Endodermal cell (in vitro differentiated cells): ENCODE data around the gene THNSL1. TPM values are rescaled to one million over a fixed set of nuclear protein-coding genes. Genes with fewer than 3 reads are reported as not detected.

Experiments used
- DNase-seq: peaks from one replicate; pipeline ENCODE4 v3.0.0-alpha.2; 2017
- H3K27ac ChIP-seq: 2 replicates; pipeline ENCODE4 v1.5.1; 2013; ENCODE audit warnings: mild to moderate bottlenecking, low read depth, low read length, moderate library complexity
- H3K27me3 ChIP-seq: 2 replicates; pipeline ENCODE4 v1.6.1; 2013; ENCODE audit warnings: mild to moderate bottlenecking, low read length, moderate library complexity; ENCODE audit not compliant: insufficient read depth, control insufficient read depth, poor library complexity, severe bottlenecking
- H3K36me3 ChIP-seq: 2 replicates; pipeline ENCODE4 v1.7.0; 2013; ENCODE audit warnings: mild to moderate bottlenecking, low read length, moderate library complexity; ENCODE audit not compliant: control insufficient read depth, insufficient read depth
- H3K4me1 ChIP-seq: one replicate; pipeline ENCODE4 v1.7.0; 2013; ENCODE audit warnings: low read length; ENCODE audit not compliant: control insufficient read depth, insufficient read depth
- H3K4me3 ChIP-seq: 2 replicates; pipeline ENCODE4 v1.5.1; 2013; ENCODE audit warnings: mild to moderate bottlenecking, low read length, moderate library complexity
- H3K9ac ChIP-seq: 2 replicates; pipeline ENCODE4 v1.6.1; 2013; ENCODE audit warnings: mild to moderate bottlenecking, low read length, moderate library complexity; ENCODE audit not compliant: poor library complexity, severe bottlenecking; ENCODE audit errors: extremely low read depth
- H3K9me3 ChIP-seq: 2 replicates; pipeline ENCODE4 v1.6.1; 2013; ENCODE audit warnings: mild to moderate bottlenecking, low read length, moderate library complexity; ENCODE audit not compliant: control insufficient read depth
- H3K27ac Mint-ChIP-seq: 2 replicates; pipeline ENCODE4 v1.8.0; 2020; ENCODE audit warnings: mixed read lengths
- H3K27me3 Mint-ChIP-seq: 2 replicates; pipeline ENCODE4 v1.8.0; 2021; ENCODE audit warnings: mild to moderate bottlenecking, mixed read lengths; ENCODE audit not compliant: insufficient read depth
- H3K36me3 Mint-ChIP-seq: 2 replicates; pipeline ENCODE4 v1.8.0; 2020; ENCODE audit warnings: low read depth, mixed read lengths
- H3K4me1 Mint-ChIP-seq: 2 replicates; pipeline ENCODE4 v1.8.0; 2020; ENCODE audit warnings: mixed read lengths
- H3K4me3 Mint-ChIP-seq: 2 replicates; pipeline ENCODE4 v1.8.0; 2020; ENCODE audit warnings: mild to moderate bottlenecking, moderate library complexity, mixed read lengths
- H3K9me3 Mint-ChIP-seq: 2 replicates; pipeline ENCODE4 v1.8.0; 2020; ENCODE audit warnings: mild to moderate bottlenecking, mixed read lengths
- WGBS, 2 experiments: methylation state at CpG; one replicate each; pipeline versions ENCODE4 v1.1.5 to v1.1.7; 2013; ENCODE audit warnings: missing lambda C conversion rate in 2 of 2, mixed read lengths in 1 of 2; ENCODE audit not compliant: insufficient coverage in 1 of 2, insufficient read length in 1 of 2; 5-methylcytosine and 5-hydroxymethylcytosine counted together
- total RNA-seq, 2 donors: library from RNA; stranded (reverse); fragmentation: NEBNext Ultra II Directional in 1 of 2; extraction: Animal tissue kit (Norgen Biotek cat#: 25700) in 1 of 2; gene quantifications; 2 replicates in 1 of 2; 3 replicates in 1 of 2; pipeline ENCODE4 v1.2.1, GENCODE V29; 2021
- TF ChIP-seq, protein P1 (sequence below): fragments of 200-600 bp; sonication (generic); conservative IDR thresholded peaks from 2 replicates; pipeline ENCODE4 v1.5.0; 2021; ENCODE audit warnings: antibody characterized with exemption, mild to moderate bottlenecking

THNSL1 gene
- total RNA-seq, 2 donors from 2014 or later, result 7.2 to 8.7 TPM

DNA sequence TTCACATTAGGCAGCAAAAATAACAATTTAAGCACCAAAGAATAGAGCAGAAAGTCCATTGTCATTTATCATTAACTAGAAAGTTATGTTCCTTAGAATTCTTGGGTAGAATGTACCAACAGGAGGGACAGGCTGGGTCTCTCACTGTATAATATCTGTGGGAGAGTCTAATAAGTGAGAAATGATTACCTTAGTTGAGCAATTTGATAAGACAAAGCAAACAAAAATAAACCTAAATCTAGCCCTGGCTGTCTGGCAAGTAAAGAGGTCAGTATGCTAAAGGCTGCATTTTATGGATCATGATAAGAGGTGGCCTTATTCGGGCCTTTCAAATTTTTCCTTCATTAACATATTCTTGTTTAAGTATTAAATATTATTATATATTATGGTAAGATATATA, 35.6 kb downstream of the THNSL1 start:
- no peaks in the 10 kb centered on the region for H3K36me3 Mint-ChIP-seq
- WGBS, 2 experiments, result no CpG with 5 or more reads among the region's 1 CpG

DNA sequence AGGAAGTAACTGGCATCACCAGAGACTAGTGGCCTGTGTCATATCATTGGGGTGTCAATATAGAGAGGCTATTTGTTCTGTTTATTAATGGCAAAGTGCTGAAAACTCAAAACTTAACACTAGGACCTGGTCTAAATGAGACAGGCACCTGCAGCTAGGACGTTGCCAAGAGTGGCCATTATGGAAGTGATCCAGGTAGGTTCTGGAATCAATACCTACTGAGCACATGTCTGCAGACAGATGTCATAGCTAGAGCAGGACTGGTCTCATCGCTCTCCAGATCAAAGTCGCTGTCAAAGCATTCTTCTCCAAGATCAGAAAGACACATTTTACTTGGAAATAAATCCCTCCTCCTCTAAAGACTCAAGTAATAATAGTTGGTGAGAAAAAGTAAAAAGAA, 40.3 kb downstream of the THNSL1 start:
- TF ChIP-seq, protein P1, sequence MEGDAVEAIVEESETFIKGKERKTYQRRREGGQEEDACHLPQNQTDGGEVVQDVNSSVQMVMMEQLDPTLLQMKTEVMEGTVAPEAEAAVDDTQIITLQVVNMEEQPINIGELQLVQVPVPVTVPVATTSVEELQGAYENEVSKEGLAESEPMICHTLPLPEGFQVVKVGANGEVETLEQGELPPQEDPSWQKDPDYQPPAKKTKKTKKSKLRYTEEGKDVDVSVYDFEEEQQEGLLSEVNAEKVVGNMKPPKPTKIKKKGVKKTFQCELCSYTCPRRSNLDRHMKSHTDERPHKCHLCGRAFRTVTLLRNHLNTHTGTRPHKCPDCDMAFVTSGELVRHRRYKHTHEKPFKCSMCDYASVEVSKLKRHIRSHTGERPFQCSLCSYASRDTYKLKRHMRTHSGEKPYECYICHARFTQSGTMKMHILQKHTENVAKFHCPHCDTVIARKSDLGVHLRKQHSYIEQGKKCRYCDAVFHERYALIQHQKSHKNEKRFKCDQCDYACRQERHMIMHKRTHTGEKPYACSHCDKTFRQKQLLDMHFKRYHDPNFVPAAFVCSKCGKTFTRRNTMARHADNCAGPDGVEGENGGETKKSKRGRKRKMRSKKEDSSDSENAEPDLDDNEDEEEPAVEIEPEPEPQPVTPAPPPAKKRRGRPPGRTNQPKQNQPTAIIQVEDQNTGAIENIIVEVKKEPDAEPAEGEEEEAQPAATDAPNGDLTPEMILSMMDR, result no peak
- no peak overlapping the region for H3K4me3 ChIP-seq
- no peak overlapping the region for H3K9ac ChIP-seq
- H3K4me1 ChIP-seq, result no peaks in the 10 kb centered on the region
- no peak for DNase-seq
- H3K4me1 Mint-ChIP-seq, result peaks cover 8% of the 10 kb centered on the region
- no peak overlapping the region for H3K27ac ChIP-seq
- H3K9me3 ChIP-seq, result no peaks in the 10 kb centered on the region
- no peaks in the 10 kb centered on the region for H3K9me3 Mint-ChIP-seq
- H3K27me3 Mint-ChIP-seq, result no peaks in the 10 kb centered on the region
- H3K4me3 Mint-ChIP-seq, result no peak overlapping the region
- no peak overlapping the region for H3K27ac Mint-ChIP-seq
- no peaks in the 10 kb centered on the region for H3K36me3 ChIP-seq
- H3K27me3 ChIP-seq, result no peaks in the 10 kb centered on the region
- 90 to 100% methylated on average over 3 of the region's 3 CpGs for WGBS, 2 experiments
- no peaks in the 10 kb centered on the region for H3K36me3 Mint-ChIP-seq

More for the DNA sequence above, 35.6 kb downstream of the THNSL1 start:
- H3K9ac ChIP-seq, result no peak overlapping the region
- no peak overlapping the region for H3K4me3 Mint-ChIP-seq
- no peaks in the 10 kb centered on the region for H3K4me1 ChIP-seq
- H3K36me3 ChIP-seq, result no peaks in the 10 kb centered on the region
- no peak overlapping the region for H3K27ac Mint-ChIP-seq
- H3K27ac ChIP-seq, result no peak overlapping the region
- H3K27me3 ChIP-seq, result no peaks in the 10 kb centered on the region
- H3K9me3 Mint-ChIP-seq, result peaks cover 2% of the 10 kb centered on the region
- H3K4me1 Mint-ChIP-seq, result no peaks in the 10 kb centered on the region
- H3K9me3 ChIP-seq, result no peaks in the 10 kb centered on the region
- no peak overlapping the region for H3K4me3 ChIP-seq
- TF ChIP-seq, protein P1, result no peak
- H3K27me3 Mint-ChIP-seq, result peaks cover 6% of the 10 kb centered on the region
- DNase-seq, result no peak

DNA sequence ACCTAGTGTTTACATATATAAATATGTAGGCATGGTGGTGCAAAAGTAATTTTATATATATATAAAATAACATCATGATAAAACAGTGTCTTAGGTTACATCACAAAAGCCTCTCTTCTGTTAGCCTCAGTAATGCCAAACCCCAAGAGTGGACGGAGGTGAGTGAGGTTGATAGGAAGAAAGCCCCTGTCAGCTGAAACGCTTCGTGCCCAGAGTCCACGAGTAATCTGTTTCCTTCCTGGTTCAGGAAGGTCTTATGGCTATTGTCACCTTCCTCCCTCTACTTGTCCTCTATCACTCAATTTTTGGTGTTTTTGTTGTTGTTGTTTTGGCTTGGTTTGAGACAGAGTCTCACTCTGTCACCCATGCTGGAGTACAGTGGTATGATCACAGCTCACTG, 41.5 kb downstream of the THNSL1 start:
- H3K9ac ChIP-seq, result no peak overlapping the region
- 82% methylated on average over 4 of the region's 4 CpGs; no CpG with 5 or more reads in 1 of the 2 experiments for WGBS, 2 experiments
- no peaks in the 10 kb centered on the region for H3K27me3 ChIP-seq
- peaks cover 8% of the 10 kb centered on the region for H3K4me1 Mint-ChIP-seq
- no peak for DNase-seq
- no peaks in the 10 kb centered on the region for H3K36me3 ChIP-seq
- H3K27me3 Mint-ChIP-seq, result no peaks in the 10 kb centered on the region
- H3K9me3 Mint-ChIP-seq, result no peaks in the 10 kb centered on the region
- H3K4me3 Mint-ChIP-seq, result no peak overlapping the region
- no peak overlapping the region for H3K27ac Mint-ChIP-seq
- no peak overlapping the region for H3K4me3 ChIP-seq
- TF ChIP-seq, protein P1, result no peak
- no peaks in the 10 kb centered on the region for H3K36me3 Mint-ChIP-seq
- H3K4me1 ChIP-seq, result no peaks in the 10 kb centered on the region
- H3K27ac ChIP-seq, result no peak overlapping the region
- no peaks in the 10 kb centered on the region for H3K9me3 ChIP-seq
